IPS-18a (cell line): ENCODE results near the gene HS1BP3.

Source experiments
- H3K27ac ChIP-seq: one replicate; pipeline ENCODE4 v1.5.1; 2013; ENCODE audit warnings: low read length
- H3K27me3 ChIP-seq: one replicate; pipeline ENCODE4 v1.6.1; 2013; ENCODE audit warnings: mild to moderate bottlenecking, low read length; ENCODE audit not compliant: control insufficient read depth, insufficient read depth
- H3K36me3 ChIP-seq: one replicate; pipeline ENCODE4 v1.6.1; 2013; ENCODE audit warnings: low read depth, low read length; ENCODE audit not compliant: control insufficient read depth
- H3K4me1 ChIP-seq: one replicate; pipeline ENCODE4 v1.6.1; 2013; ENCODE audit warnings: low read depth, low read length; ENCODE audit not compliant: control insufficient read depth
- H3K4me3 ChIP-seq: one replicate; pipeline ENCODE4 v1.5.1; 2013; ENCODE audit warnings: low read length
- H3K9ac ChIP-seq: one replicate; pipeline ENCODE4 v1.6.1; 2013; ENCODE audit warnings: mild to moderate bottlenecking, low read length, moderate library complexity
- H3K9me3 ChIP-seq: one replicate; pipeline ENCODE4 v1.6.1; 2013; ENCODE audit warnings: low read depth, low read length; ENCODE audit not compliant: control insufficient read depth

HS1BP3 gene

DNA sequence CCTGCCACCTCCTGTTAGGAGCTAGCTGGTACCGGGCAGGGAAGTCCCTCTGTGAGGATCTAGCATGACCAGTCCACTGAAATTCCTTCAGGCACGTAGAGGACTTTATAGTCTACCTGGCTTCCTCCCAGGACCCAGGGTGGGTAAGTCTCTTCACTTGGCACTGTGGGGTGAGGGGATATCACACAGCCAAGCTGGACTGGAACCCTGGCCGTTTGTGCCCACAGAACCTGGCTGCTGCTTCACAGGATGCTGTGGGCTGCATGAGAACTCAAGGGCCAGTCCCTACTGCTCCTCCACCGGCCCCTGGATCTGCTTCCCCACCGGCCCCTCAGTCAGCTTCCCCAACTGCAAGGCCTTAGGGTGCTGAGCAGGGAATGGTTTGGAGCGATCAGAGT, 35.8 kb downstream of the HS1BP3 start:
- H3K4me1 ChIP-seq = peaks cover 19% of the 10 kb centered on the region
- H3K36me3 ChIP-seq = no peaks in the 10 kb centered on the region
- H3K9me3 ChIP-seq = no peaks in the 10 kb centered on the region
- H3K27ac ChIP-seq = no peak overlapping the region
- H3K4me3 ChIP-seq = no peak overlapping the region
- H3K9ac ChIP-seq = no peak overlapping the region
- no peaks in the 10 kb centered on the region for H3K27me3 ChIP-seq

DNA sequence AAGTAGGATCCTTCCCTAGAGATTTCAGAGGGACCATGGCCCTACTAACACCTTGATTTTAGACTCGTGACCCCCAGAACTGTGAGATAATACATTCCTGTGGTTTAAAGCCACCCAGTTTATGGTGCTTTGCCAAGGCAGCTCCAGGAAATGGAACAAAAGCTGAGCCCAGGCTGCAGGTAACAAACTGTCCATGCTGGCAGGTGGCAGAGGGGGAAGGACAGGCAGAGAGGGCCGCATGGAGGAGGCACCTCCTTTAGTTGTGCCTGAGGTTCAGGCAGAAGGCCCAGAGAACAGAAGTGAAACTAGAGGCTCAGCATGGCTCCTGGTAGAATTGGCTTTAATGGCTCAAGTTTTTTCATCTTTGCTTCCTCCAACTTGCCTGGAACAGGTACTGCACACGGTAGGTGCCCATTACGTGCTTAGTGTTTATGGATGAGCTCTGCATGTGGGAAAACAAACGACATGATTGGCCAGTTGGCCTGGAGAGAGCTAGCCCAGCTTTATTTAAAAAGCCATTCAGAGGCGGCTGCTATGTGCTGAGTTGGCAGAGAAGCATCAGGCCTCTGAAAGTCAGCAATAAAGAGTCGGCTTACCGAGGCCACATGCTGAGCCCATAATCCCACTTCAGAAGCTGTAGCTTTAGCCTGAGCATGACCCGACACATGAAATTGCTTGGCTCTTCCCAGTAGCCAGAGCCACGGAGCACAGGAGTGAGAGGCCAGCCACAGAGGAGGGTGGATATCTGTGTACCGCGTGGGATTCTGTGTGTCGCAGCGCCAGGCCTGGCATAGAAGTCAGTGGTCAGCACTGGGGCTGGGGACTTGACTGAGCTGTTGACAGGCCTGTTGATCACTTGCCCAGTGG, 36.5 kb downstream of the HS1BP3 start:
- Histone ChIP-seq H3K9me3 (no peaks in the 10 kb centered on the region), H3K27me3 (no peaks in the 10 kb centered on the region), H3K9ac (no peak overlapping the region), H3K4me3 (no peak overlapping the region), H3K27ac (no peak overlapping the region), H3K36me3 (no peaks in the 10 kb centered on the region), H3K4me1 (peaks cover 19% of the 10 kb centered on the region)

DNA sequence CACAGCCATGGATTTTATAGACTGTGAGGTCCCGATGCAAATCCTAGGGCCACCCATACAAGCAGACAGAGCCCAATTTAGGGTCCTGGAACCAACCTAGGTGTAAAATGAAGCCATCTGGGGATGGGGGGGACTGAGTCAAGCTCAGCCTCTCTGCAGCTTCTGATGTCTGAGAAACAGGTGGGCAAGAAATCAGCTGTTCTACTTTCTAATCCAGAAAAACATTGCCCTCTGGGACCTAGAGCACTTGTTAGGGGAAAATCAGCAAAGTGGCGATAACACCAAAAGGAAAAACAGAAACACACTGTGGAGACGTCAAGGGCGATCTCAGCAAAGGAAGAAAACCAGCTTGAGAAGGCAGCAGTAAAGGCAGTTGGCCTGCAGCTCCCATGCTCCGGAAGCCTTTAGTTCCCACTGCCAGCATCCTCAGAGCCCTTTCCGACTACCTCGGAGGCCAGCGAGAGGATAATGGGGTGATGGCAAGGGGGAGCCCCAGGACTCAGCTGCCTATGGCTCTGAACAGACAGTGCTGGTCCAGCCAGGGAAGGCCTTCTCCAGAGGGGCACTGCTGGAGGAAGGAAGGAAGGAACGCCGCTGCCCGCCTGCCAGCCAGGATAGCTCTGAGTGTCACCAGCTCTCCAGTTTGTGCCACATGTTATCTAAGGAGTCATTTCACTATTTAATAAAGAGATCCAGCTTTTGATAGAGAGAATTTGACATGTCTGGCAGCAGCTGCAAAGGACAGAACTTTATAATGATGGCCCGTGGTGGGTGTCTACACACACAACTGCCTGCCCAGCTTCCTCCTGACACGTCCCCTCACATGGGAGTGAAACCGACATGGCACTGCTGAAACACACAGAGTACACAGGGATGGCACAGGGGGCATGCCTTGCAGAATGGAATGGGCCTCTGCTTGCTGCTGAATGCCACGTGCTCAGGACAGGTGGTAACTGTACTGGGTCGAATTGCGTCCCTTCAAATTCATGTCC, 37.7 kb downstream of the HS1BP3 start:
- no peaks in the 10 kb centered on the region for H3K27me3 ChIP-seq
- H3K27ac ChIP-seq = no peak overlapping the region
- H3K36me3 ChIP-seq = no peaks in the 10 kb centered on the region
- no peaks in the 10 kb centered on the region for H3K9me3 ChIP-seq
- no peak overlapping the region for H3K4me3 ChIP-seq
- H3K9ac ChIP-seq = no peak overlapping the region
- H3K4me1 ChIP-seq = peaks cover 19% of the 10 kb centered on the region

GRCh38 chr2:20611844-20612356, 39.0 kb downstream of the HS1BP3 start:
- Histone ChIP-seq H3K9me3 (no peaks in the 10 kb centered on the region), H3K27ac (no peak overlapping the region), H3K9ac (no peak overlapping the region), H3K36me3 (no peaks in the 10 kb centered on the region), H3K4me1 (peaks cover 18% of the 10 kb centered on the region), H3K4me3 (no peak overlapping the region), H3K27me3 (no peaks in the 10 kb centered on the region)

DNA sequence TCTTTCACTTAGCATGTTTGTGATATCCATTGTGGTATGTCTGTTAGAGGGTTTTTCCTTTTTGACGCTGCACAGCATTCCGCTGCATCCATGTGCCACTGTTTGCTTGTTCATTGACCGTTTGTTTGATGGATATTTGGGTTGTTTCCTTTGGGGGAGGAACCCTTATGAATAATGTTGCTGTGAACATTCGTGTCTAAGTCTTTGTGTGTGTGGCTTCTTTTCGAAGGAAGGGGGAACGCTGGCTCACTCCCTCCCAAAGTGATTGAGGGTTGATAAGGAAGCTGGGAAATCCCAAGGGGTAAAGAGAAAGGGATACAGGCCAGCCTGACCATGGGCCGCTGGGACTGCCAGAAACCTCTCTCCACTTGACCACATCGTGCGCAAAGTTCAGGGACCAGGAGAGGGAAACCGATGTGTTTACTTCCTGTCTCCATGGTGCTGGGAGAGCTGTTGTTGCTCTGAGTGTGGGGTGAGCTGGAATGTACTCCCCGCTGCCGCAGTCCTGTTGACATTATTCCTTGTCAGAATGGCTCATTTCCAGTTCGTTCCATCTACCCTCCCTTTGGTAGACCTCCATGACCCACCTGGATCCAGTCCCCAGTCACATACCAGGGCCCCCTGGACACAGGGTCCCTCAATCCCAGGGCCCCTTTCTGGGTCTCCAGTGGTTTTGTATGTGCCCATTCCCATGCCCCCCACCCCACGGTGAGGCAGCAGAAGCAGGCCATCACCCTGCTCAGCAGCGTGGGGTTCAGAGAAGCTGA, 39.6 kb downstream of the HS1BP3 start:
- no peak overlapping the region for H3K27ac ChIP-seq
- H3K27me3 ChIP-seq = no peaks in the 10 kb centered on the region
- H3K9ac ChIP-seq = no peak overlapping the region
- H3K36me3 ChIP-seq = no peaks in the 10 kb centered on the region
- no peaks in the 10 kb centered on the region for H3K9me3 ChIP-seq
- peaks cover 16% of the 10 kb centered on the region for H3K4me1 ChIP-seq
- H3K4me3 ChIP-seq = no peak overlapping the region

DNA sequence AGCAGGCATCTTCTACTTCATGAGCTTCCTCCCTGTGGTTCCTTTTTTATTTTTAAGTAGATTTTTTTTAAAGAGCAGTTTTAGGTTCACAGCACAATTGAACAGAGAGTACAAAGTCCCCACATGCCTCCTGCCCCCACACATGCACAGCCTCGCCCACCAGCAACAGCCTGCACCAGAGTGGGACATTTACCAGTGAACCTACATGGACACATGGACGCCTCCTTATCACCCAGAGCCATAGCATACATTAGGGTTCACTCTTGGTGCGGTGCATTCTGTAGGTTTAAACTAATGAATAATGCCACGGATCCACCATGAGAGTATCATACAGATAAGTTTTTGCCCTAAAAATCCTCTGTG, 40.9 kb downstream of the HS1BP3 start:
- Histone ChIP-seq H3K27me3 (no peaks in the 10 kb centered on the region), H3K9me3 (no peaks in the 10 kb centered on the region), H3K9ac (no peak overlapping the region), H3K4me3 (no peak overlapping the region), H3K4me1 (peaks cover 13% of the 10 kb centered on the region), H3K27ac (no peak overlapping the region), H3K36me3 (no peaks in the 10 kb centered on the region)

DNA sequence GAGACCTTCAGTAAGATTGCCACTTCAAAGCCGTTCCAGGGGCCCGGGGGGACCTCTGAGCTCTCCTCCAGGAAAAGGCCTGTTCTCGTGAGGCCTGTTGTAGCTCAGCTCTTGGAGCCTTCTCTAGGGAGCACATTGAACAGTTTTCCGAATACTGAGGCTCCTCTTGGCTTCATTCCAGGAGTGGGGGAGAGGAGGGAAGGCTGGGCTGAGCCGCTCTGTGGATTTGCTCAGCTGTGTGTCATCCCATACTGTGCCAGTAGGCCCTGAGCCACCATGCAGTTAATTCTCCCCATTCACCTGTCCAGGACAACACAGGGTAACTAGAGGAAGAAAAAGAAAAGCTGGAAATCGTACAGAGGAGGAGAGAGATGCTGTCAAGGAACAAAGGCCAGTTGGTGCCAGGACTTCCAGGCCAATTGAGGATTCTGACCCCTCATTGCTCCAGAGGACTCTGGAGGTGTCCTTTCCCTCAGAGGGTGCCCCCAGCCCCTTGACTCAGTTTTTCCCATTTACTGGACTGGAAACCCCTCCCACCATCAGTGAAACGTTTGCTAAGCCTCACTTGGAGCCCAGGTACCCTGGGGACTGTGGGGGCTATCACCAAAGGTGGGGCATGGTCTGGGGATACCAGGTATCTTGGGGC, 41.4 kb downstream of the HS1BP3 start:
- H3K4me1 ChIP-seq = peaks cover 8% of the 10 kb centered on the region
- no peak overlapping the region for H3K27ac ChIP-seq
- no peaks in the 10 kb centered on the region for H3K9me3 ChIP-seq
- no peaks in the 10 kb centered on the region for H3K27me3 ChIP-seq
- H3K36me3 ChIP-seq = no peaks in the 10 kb centered on the region
- H3K4me3 ChIP-seq = no peak overlapping the region
- H3K9ac ChIP-seq = no peak overlapping the region

DNA sequence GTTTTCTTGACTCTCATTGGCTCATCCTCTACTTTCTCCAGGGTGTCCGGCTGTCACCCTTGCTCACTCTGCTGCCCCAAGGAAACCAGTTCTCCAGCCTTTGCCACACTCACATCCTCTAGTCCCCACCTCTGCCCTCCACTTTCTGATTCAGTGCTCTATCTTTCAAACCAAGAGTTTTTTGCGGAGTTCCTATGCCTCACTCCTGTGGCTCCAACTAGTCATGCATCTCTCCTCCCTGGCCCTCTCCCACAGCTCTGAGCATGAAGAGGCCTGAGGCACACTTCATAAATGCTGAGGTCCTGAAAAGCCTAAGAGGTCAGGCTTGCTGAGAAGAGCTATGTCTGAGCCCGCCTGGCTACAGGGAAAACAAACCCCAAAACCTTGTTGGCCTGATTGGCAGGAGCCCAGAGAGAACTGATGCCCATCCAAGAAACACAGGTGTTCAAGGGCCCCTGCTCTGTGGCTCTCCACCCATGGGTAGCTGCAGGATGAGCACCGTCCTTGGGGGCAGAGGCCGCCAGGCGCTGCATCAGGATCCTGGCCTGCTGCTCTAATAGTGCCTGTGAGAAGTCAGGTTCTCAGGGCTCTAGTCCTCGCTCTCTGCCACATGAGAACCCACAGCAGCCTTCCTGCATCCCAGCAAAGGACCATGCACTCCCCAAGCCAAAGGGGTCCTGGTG, 42.1 kb downstream of the HS1BP3 start:
- Histone ChIP-seq H3K4me3 (no peak overlapping the region), H3K36me3 (no peaks in the 10 kb centered on the region), H3K4me1 (peaks cover 1% of the 10 kb centered on the region), H3K9me3 (no peaks in the 10 kb centered on the region), H3K27me3 (no peaks in the 10 kb centered on the region), H3K27ac (no peak overlapping the region), H3K9ac (no peak overlapping the region)

- Histone ChIP-seq H3K9me3 (no peaks in the 10 kb centered on the region), H3K9ac (no peak overlapping the region), H3K27ac (no peak overlapping the region), H3K4me3 (no peak overlapping the region), H3K4me1 (no peaks in the 10 kb centered on the region), H3K36me3 (no peaks in the 10 kb centered on the region), H3K27me3 (no peaks in the 10 kb centered on the region)
Observed at GRCh38 chr2:20607446-20607845, 43.5 kb downstream of the HS1BP3 start.

DNA sequence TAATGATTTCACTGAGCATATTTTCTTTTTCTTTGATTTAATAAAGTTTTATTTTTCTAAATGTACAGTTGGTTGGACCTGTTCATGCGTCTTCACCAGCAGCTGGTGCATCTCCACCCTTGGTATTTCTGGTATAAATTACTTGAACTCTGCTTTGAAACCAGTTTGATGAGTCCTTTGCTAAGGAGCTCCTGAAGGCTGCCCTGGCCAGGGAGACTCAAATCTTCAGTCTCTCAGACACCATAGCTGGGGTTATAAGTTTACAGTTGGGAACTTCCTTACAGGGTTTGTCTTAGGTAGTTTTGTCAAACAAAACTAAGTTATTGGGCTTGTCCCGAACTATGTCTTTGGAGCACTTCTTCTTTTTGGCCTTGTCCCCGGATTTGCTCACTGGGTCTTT, 44.7 kb downstream of the HS1BP3 start:
- H3K9me3 ChIP-seq = no peaks in the 10 kb centered on the region
- H3K4me3 ChIP-seq = no peak overlapping the region
- H3K9ac ChIP-seq = no peak overlapping the region
- H3K36me3 ChIP-seq = no peaks in the 10 kb centered on the region
- H3K4me1 ChIP-seq = no peaks in the 10 kb centered on the region
- no peak overlapping the region for H3K27ac ChIP-seq
- no peaks in the 10 kb centered on the region for H3K27me3 ChIP-seq
